Mesenchymal stem cell (in vitro differentiated cells and primary cell): ENCODE results near the gene FBN2.

Source experiments
- DNase-seq: peaks from one replicate; pipeline ENCODE4 v3.0.0-alpha.2; 2013
- H2AFZ ChIP-seq: one replicate; pipeline ENCODE4 v1.6.1; 2013; ENCODE audit warnings: low read depth, mild to moderate bottlenecking, control low read depth, inconsistent platforms, low read length, moderate library complexity
- H2AK5ac ChIP-seq: 2 replicates; pipeline ENCODE4 v1.6.1; 2013; ENCODE audit warnings: low read length, moderate library complexity, mild to moderate bottlenecking, inconsistent platforms; ENCODE audit not compliant: severe bottlenecking
- H2BK120ac ChIP-seq: one replicate; pipeline ENCODE4 v1.6.1; 2013; ENCODE audit warnings: low read depth, mild to moderate bottlenecking, inconsistent platforms, low read length, moderate library complexity
- H2BK12ac ChIP-seq, 2 experiments: one replicate each; pipeline ENCODE4 v1.6.1; 2013; ENCODE audit warnings: inconsistent platforms in 2 of 2, low read length in 2 of 2, mild to moderate bottlenecking in 2 of 2, moderate library complexity in 2 of 2, control low read depth in 1 of 2
- H2BK15ac ChIP-seq: one replicate; pipeline ENCODE4 v1.6.1; 2013; ENCODE audit warnings: mild to moderate bottlenecking, low read depth, inconsistent platforms; ENCODE audit not compliant: poor library complexity, severe bottlenecking
- H2BK5ac ChIP-seq: 2 replicates; pipeline ENCODE4 v1.6.1; 2013; ENCODE audit warnings: low read depth, mild to moderate bottlenecking, low read length, control low read depth, inconsistent platforms; ENCODE audit not compliant: poor library complexity, severe bottlenecking
- H3K14ac ChIP-seq, 2 experiments: one replicate each; pipeline ENCODE4 v1.6.1; 2013; ENCODE audit warnings: inconsistent platforms in 2 of 2, low read length in 2 of 2, control low read depth in 1 of 2, mild to moderate bottlenecking in 1 of 2, moderate library complexity in 1 of 2
- H3K18ac ChIP-seq, 2 experiments: one replicate each; pipeline ENCODE4 v1.6.1; 2013; ENCODE audit warnings: inconsistent platforms in 2 of 2, low read length in 2 of 2, control low read depth in 1 of 2, low read depth in 1 of 2, mild to moderate bottlenecking in 1 of 2
- H3K23ac ChIP-seq, 2 experiments: one replicate each; pipeline ENCODE4 v1.6.1; 2013; ENCODE audit warnings: inconsistent platforms in 2 of 2, low read length in 2 of 2, mild to moderate bottlenecking in 2 of 2, moderate library complexity in 2 of 2, control low read depth in 1 of 2
- H3K27ac ChIP-seq: 2 replicates; pipeline ENCODE4 v1.5.1; 2013; ENCODE audit warnings: mild to moderate bottlenecking, moderate library complexity, low read length, control low read depth, inconsistent platforms; ENCODE audit not compliant: poor library complexity, severe bottlenecking
- H3K27me3 ChIP-seq, 2 experiments: 2 replicates each; pipeline versions ENCODE4 v1.6.1 to v1.7.0; 2013; ENCODE audit warnings: low read length in 2 of 2, mild to moderate bottlenecking in 2 of 2, moderate library complexity in 2 of 2, control low read depth in 1 of 2, inconsistent platforms in 1 of 2; ENCODE audit not compliant: control insufficient read depth in 1 of 2, insufficient read depth in 1 of 2
- H3K36me3 ChIP-seq, 2 experiments: 2 replicates each; pipeline versions ENCODE4 v1.6.1 to v1.7.0; 2013; ENCODE audit warnings: low read length in 2 of 2, control low read depth in 1 of 2, inconsistent platforms in 1 of 2, low read depth in 1 of 2, mild to moderate bottlenecking in 1 of 2; ENCODE audit not compliant: insufficient read depth in 2 of 2, control insufficient read depth in 1 of 2
- H3K4ac ChIP-seq, 2 experiments: one replicate each; pipeline ENCODE4 v1.6.1; 2013; ENCODE audit warnings: inconsistent platforms in 2 of 2, low read length in 2 of 2, mild to moderate bottlenecking in 2 of 2, moderate library complexity in 2 of 2, control low read depth in 1 of 2, low read depth in 1 of 2
- H3K4me1 ChIP-seq: 2 replicates; pipeline ENCODE4 v1.6.1; 2013; ENCODE audit warnings: low read depth, low read length, control low read depth; ENCODE audit not compliant: control insufficient read depth, insufficient read depth
- H3K4me2 ChIP-seq: 2 replicates; pipeline ENCODE4 v1.6.1; 2013; ENCODE audit warnings: low read length, mild to moderate bottlenecking, inconsistent platforms; ENCODE audit not compliant: poor library complexity, severe bottlenecking
- H3K4me3 ChIP-seq, 2 experiments: 2 replicates each; pipeline versions ENCODE4 v1.5.1 to v1.7.0; 2013; ENCODE audit warnings: low read length in 2 of 2, mild to moderate bottlenecking in 2 of 2, control low read depth in 1 of 2, low read depth in 1 of 2; ENCODE audit not compliant: insufficient read depth in 1 of 2
- H3K79me1 ChIP-seq: replicated peaks from 2 replicates; pipeline ENCODE4 v1.6.1; 2013; ENCODE audit warnings: mild to moderate bottlenecking, control low read depth, low read length, inconsistent platforms; ENCODE audit not compliant: poor library complexity, severe bottlenecking
- H3K9ac ChIP-seq: 2 replicates; pipeline ENCODE4 v1.7.0; 2013; ENCODE audit warnings: mild to moderate bottlenecking, low read length, moderate library complexity
- H3K9me3 ChIP-seq: 2 replicates; pipeline ENCODE4 v1.7.0; 2013; ENCODE audit warnings: mild to moderate bottlenecking, low read length; ENCODE audit not compliant: control insufficient read depth
- H4K8ac ChIP-seq: one replicate; pipeline ENCODE4 v1.6.1; 2013; ENCODE audit warnings: inconsistent platforms, mild to moderate bottlenecking, low read length, moderate library complexity
- H4K91ac ChIP-seq: one replicate; pipeline ENCODE4 v1.6.1; 2013; ENCODE audit warnings: mild to moderate bottlenecking, low read length, inconsistent platforms
- WGBS: methylation state at CpG from one replicate; pipeline ENCODE4 v1.1.7; 2013; ENCODE audit warnings: mixed read lengths; 5-methylcytosine and 5-hydroxymethylcytosine counted together

The FBN2 gene

DNA sequence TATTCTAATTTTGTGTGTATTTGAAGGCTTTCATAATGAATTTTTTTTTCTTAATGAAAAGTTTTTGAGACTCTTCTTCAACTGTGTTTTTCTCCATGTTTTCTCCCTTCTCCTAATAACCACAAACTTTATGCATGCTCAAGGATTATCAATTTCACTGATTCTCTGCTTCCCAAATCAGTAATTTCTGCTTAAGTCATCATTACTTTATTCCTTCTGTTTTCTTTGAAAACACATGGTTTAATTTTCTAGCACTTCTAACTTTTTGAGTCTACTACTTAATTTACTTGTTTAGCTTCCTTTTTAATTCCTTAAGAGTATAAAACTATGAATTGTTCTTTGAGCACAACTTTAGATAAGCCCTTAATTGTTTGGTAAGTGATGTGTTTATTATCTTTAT is 11.5 kb upstream of the FBN2 start:
- H3K23ac ChIP-seq: no peak overlapping the region
- no peak overlapping the region for H2BK15ac ChIP-seq
- H3K14ac ChIP-seq: no peak overlapping the region
- no peak overlapping the region for H4K8ac ChIP-seq
- H2AK5ac ChIP-seq: no peak overlapping the region
- H3K4me1 ChIP-seq: peaks cover 3% of the 10 kb centered on the region
- no peaks in the 10 kb centered on the region for H3K27me3 ChIP-seq
- H2BK12ac ChIP-seq: no peak overlapping the region
- no peak overlapping the region for H2BK5ac ChIP-seq
- no peak for DNase-seq
- H3K79me1 ChIP-seq: no peaks in the 10 kb centered on the region
- no peak overlapping the region for H3K9ac ChIP-seq
- no peak overlapping the region for H3K27ac ChIP-seq
- H2BK120ac ChIP-seq: no peak overlapping the region
- H4K91ac ChIP-seq: no peak overlapping the region
- H3K4me3 ChIP-seq: no peak overlapping the region
- H3K36me3 ChIP-seq: no peaks in the 10 kb centered on the region
- H3K9me3 ChIP-seq: peaks cover 36% of the 10 kb centered on the region
- H3K4ac ChIP-seq: no peak overlapping the region
- no peak overlapping the region for H3K18ac ChIP-seq
- H3K4me2 ChIP-seq: no peak overlapping the region
- no peak overlapping the region for H2AFZ ChIP-seq

DNA sequence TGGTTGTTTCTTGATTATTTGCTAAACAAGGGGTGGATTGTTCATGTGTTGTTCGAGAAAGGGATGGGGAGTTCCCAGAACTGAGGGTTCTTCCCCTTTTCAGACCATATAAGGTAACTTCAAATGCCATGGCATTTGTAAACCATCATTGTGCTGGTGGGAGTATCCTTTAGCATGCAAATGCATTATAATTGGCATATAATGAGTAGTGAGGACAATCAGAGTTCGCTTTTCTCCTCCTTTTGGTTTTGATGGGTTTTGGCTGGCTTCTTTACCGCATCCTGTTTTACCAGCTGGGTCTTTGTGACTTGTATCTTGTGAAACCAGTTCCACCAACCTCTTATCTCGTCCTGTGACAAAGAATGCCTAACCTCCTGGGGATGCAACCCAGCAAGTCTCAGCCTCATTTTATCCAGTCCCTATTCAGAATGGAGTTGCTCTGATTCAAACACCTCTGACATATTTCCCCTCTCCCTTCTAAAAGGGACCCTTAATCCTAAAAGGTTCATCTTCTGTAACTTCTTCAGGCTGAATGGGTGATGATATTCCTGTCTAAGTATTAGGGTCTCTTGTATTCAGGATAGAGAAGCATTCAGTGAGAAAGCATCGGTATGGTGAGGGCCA is 8.7 kb upstream of the FBN2 start:
- Histone ChIP-seq H4K8ac (no peak overlapping the region), H2BK12ac (no peak overlapping the region), H2AFZ (no peak overlapping the region), H2BK120ac (no peak overlapping the region), H3K4me2 (no peak overlapping the region), H3K4me3 (no peak overlapping the region), H3K36me3 (no peaks in the 10 kb centered on the region), H3K4me1 (peaks cover 3% of the 10 kb centered on the region), H2BK5ac (no peak overlapping the region), H3K4ac (no peak overlapping the region), H3K18ac (no peak overlapping the region), H3K9ac (no peak overlapping the region), H2BK15ac (no peak overlapping the region), H4K91ac (no peak overlapping the region), H3K27me3 (no peaks in the 10 kb centered on the region), H3K79me1 (no peaks in the 10 kb centered on the region), H2AK5ac (no peak overlapping the region), H3K9me3 (peaks cover 20% of the 10 kb centered on the region), H3K23ac (no peak overlapping the region), H3K27ac (no peak overlapping the region), H3K14ac (no peak overlapping the region)
- DNase-seq: no peak
- WGBS: 45% methylated on average over 5 of the region's 5 CpGs

DNA sequence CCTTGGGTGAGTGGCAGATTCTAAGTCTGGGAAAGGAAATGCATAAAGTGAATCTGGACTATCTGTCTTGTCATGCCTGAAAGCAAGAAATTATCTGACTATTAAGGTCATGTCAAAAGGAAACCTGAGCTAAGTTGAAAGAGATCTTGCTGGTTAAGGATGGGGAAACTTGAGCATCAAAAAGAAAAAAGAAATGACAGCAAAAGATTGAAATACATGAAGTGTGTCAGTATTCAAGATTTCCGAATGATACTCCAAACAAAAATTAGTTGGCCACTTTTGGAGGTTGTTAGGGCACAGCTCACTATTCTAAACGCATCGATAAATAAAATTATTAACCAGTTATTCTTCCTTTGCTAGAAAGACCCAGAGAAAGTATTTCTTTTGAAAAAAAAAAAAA is 3.3 kb upstream of the FBN2 start:
- Histone ChIP-seq H4K91ac (no peak overlapping the region), H4K8ac (no peak overlapping the region), H3K79me1 (no peaks in the 10 kb centered on the region), H3K9me3 (peaks cover 13% of the 10 kb centered on the region), H3K36me3 (no peaks in the 10 kb centered on the region), H3K4me3 (no peak overlapping the region), H3K27ac (no peak overlapping the region), H2AK5ac (no peak overlapping the region), H2BK120ac (no peak overlapping the region), H2BK15ac (no peak overlapping the region), H2BK5ac (no peak overlapping the region), H3K14ac (no peak overlapping the region), H3K18ac (no peak overlapping the region), H2BK12ac (no peak overlapping the region), H3K4me2 (no peak overlapping the region), H3K27me3 (peaks cover 0 to 4% of the 10 kb centered on the region in 2 experiments), H2AFZ (no peak overlapping the region), H3K4ac (no peak overlapping the region), H3K4me1 (peaks cover 6% of the 10 kb centered on the region), H3K9ac (no peak overlapping the region), H3K23ac (no peak overlapping the region)
- no peak for DNase-seq
- WGBS: 100% methylated on average over 1 of the region's 3 CpGs

DNA sequence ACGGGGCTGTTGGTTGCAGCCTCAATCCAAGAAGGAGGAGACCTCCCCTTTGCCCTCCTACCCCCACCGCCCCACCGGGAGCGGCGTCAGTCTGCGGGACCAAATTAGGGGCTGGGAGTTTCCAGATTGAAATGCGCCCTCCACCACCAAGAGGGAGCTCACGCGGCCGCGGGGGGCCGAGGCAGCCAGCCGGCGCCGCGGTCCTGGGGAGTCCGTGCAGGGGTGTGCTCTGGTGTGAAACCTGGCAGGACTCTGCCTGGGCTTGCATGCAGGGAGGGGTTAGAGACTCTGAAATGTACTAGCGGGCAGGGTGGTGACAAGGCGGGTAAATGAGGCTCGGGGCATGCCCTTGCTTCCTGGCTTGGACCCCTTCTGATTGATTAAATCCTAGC is 989 bp upstream of the FBN2 start:
- Histone ChIP-seq H2AFZ (peak overlapping the region; percentile 89), H2BK5ac (peak overlapping the region; percentile 96), H3K79me1 (no peaks in the 10 kb centered on the region), H3K9ac (peak overlapping the region; percentile 80), H3K27ac (peak overlapping the region; percentile 73), H4K8ac (peak overlapping the region; percentile 63), H2BK12ac (peak overlapping the region in 1 of 2 experiments; percentile 29), H3K27me3 (peaks cover 0 to 7% of the 10 kb centered on the region in 2 experiments), H4K91ac (no peak overlapping the region), H3K4me3 (peak overlapping the region; percentile 81 to 84), H3K14ac (no peak overlapping the region), H3K9me3 (peaks cover 7% of the 10 kb centered on the region), H3K36me3 (no peaks in the 10 kb centered on the region), H3K23ac (peak overlapping the region in 1 of 2 experiments; percentile 97), H3K18ac (peak overlapping the region; percentile 55 to 81), H3K4ac (peak overlapping the region in 1 of 2 experiments; percentile 68), H2BK120ac (no peak overlapping the region), H3K4me1 (peaks cover 9% of the 10 kb centered on the region), H2AK5ac (no peak overlapping the region), H3K4me2 (peak overlapping the region; percentile 92), H2BK15ac (no peak overlapping the region)
- WGBS: 2% methylated on average over 19 of the region's 20 CpGs
- DNase-seq: peak; percentile 43
